Measurements from ENCODE around the gene MAP2K5.

DNA sequence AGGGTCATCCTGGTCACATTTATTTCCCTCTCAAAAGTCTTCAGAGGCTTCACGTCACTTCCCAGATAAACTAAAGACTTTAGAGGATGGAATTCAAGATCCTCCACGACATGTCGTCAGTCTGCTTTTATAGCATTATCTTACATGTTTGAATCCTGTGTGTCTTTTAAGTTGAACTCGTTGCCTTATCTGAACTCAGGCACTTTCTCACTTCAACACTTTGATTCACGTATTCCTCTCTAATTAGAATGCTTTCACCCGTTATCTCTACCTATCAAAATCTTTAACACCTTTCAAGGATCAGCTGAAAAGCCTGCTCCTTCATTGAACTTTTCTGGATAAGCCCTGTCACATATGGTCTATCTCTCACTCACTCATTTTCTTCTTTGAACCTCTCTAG lies 97.1 kb downstream of the MAP2K5 start:
- TF ChIP-seq EZH2phosphoT487 (IDR thresholded peaks at IDR 0.05; ENCODE audit: low read depth, severe bottlenecking, unreplicated experiment), result no peak
- TF ChIP-seq, protein P1, sequence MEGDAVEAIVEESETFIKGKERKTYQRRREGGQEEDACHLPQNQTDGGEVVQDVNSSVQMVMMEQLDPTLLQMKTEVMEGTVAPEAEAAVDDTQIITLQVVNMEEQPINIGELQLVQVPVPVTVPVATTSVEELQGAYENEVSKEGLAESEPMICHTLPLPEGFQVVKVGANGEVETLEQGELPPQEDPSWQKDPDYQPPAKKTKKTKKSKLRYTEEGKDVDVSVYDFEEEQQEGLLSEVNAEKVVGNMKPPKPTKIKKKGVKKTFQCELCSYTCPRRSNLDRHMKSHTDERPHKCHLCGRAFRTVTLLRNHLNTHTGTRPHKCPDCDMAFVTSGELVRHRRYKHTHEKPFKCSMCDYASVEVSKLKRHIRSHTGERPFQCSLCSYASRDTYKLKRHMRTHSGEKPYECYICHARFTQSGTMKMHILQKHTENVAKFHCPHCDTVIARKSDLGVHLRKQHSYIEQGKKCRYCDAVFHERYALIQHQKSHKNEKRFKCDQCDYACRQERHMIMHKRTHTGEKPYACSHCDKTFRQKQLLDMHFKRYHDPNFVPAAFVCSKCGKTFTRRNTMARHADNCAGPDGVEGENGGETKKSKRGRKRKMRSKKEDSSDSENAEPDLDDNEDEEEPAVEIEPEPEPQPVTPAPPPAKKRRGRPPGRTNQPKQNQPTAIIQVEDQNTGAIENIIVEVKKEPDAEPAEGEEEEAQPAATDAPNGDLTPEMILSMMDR (IDR thresholded peaks at IDR 0.05; ENCODE audit: poor library complexity), result no peak
